DMS79 treated with DMSO at 0.1 percent for 48 hours (cell line): ENCODE data around the gene NIBAN1.
"Not testable (repeated sequence)": the region's sequence is repeated elsewhere in the genome, so short reads cannot be mapped to it uniquely, and the experiment has no call there.

Source experiments
- DNase-seq: peaks from one replicate; lab custom pipeline; 2025; lab: John Stamatoyannopoulos, UW

NIBAN1 gene, protein sequence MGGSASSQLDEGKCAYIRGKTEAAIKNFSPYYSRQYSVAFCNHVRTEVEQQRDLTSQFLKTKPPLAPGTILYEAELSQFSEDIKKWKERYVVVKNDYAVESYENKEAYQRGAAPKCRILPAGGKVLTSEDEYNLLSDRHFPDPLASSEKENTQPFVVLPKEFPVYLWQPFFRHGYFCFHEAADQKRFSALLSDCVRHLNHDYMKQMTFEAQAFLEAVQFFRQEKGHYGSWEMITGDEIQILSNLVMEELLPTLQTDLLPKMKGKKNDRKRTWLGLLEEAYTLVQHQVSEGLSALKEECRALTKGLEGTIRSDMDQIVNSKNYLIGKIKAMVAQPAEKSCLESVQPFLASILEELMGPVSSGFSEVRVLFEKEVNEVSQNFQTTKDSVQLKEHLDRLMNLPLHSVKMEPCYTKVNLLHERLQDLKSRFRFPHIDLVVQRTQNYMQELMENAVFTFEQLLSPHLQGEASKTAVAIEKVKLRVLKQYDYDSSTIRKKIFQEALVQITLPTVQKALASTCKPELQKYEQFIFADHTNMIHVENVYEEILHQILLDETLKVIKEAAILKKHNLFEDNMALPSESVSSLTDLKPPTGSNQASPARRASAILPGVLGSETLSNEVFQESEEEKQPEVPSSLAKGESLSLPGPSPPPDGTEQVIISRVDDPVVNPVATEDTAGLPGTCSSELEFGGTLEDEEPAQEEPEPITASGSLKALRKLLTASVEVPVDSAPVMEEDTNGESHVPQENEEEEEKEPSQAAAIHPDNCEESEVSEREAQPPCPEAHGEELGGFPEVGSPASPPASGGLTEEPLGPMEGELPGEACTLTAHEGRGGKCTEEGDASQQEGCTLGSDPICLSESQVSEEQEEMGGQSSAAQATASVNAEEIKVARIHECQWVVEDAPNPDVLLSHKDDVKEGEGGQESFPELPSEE

DNA sequence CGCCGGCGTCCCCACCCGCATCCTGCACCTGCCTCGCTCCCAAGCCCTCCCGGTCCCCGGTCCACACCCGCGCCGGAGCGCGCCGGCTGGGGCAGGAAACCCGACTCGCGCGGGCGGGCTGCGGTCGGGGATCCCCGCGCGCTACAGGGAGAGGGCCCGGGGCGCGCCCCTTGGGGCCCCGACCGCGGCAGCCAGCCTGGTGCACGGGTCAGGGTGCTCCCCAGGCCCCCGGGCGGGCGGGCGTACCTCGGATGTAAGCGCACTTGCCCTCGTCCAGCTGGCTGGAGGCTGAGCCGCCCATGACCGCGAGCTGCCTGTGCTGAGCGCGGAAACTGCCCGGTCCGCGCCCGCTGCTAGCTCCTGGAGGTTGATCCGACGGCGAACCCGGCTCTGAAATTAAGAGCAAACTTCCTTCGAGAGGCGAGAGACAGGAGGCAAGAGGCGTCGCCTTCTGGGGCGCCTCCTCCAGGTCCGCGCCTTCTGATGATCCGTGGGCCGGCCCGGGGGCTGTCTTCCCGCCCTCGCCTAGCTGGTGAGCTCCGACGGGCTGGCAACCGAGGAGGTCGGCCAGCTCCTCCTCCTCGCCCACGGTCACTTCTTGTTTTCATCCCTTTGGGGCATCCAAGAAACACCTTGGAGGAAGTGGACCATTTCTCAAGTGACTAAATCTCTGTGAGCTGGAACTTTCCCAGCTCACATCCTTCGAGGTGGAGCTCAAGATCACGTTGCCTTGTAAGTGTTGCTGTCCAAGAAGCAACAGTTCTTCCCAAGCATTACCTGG, at the start of gene NIBAN1:
Gene NIBAN1, minus strand, starts transcription at position 453 of the 781 bp plus-strand sequence. Its CDS starts 152 bp downstream, at position 301.
- DNase-seq, result peak; percentile 48

DNA sequence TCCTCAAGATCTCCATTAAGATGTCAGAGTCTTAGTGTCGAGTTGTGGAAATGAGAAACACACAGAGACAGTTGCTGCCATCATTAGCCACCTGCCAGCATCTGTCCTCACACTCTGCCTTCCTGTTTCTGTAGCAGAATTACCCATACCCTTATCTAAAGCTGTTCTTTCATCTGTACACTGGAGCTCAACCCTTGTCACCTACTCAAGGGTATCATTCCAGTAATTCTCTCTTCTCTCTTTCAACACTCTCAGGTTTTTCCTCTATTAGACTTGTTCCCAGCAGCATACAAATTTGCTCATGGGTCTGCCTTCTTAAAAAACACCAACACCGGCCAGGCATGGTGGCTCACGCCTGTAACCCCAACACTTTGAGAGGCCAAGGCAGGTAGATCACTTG, 43.7 kb upstream of the NIBAN1 start:
- DNase-seq, result no peak

DNA sequence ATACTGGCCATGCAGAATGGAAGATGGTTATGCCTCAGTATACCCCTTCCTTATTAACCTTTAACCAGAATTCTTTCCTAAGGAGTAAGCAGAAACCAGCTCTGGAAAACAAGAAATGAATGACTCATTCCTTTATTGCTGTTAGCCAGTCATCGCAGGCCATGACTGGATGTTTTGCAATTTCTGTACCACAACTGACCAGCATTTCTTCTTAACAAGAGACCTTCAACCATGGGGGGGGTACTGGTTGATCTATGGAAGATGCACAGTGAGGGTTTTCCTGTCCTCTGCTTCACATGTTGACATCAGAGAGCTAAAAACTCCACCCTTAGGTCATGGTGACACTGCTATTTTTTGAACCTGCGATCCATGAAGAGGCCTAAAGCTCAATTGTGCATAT, 43.0 kb upstream of the NIBAN1 start:
- no peak for DNase-seq

DNA sequence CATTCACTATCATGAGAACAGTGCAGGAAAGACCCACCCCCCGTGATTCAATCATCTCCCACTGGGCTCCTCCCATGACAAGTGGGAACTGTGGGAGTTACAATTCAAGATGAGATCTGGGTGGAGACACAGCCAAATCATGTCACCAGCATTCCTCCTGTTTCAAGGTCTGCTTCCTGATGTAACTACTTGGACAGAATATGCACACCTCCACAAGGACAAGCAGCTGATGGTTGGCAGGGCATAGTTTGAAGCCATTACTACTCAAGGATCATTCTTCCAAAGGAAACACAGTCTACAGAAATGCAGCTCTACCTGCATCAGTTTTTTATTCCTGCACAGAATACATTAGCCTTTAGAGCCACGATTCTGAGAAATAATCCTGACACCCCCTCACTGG, 42.6 kb upstream of the NIBAN1 start:
- DNase-seq, result no peak

DNA sequence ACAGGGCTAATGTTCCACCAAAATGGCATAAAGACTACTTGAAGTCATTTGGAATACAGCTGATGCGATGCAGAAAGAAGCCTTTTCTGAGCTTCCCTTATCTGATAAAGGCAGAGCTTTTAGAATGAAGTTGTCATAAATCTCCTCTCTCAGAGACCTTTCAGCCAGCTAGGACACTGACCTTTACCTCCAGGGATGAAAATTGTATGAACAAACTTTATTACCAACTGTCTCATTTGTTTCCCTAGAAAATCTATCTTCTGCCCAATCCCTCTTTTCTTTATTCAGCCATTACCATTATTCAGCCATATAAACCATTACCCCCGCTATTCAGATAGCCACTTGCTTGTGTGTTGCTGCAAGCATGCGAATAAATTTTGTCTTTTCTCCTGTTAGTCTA, 41.3 kb upstream of the NIBAN1 start:
- DNase-seq, result no peak

DNA sequence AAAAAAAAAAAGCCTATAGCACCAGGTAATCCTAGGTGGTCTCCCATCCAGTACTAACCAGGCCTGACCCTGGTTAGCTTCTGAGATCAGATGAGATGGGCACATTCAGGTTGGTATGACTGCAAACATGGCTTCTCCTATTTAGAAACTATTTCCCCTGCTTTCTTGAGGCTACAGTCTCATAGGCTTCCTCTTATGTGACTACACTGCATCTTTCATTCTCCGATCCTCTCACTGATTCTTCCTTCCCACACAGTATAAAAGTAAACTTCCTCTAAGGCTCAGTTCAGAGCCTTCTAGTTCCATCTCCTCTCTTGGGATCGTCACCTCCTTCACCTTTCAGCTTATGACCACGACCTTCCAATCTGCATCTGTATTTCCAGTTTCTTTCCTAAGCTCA, 40.6 kb upstream of the NIBAN1 start:
- DNase-seq, result no peak

DNA sequence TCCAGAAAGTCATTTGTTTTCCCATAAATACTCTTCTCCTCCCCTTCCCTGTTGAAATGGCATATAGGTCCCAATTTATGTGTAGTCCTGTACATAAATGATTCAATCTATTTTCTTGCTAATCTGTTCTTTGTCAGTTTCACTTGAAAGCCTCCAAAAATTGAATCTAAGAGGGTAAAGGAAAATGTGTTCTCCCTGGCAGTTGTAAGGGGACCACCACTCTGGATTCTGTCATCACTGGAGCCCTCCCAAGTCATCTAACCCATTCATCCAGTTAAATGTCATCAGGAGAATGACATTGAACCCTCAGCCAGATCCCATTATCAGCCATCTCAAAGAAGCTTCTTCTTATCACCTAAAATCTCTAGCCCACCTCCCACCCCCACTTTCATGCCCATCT, 36.1 kb upstream of the NIBAN1 start:
- DNase-seq, result no peak

DNA sequence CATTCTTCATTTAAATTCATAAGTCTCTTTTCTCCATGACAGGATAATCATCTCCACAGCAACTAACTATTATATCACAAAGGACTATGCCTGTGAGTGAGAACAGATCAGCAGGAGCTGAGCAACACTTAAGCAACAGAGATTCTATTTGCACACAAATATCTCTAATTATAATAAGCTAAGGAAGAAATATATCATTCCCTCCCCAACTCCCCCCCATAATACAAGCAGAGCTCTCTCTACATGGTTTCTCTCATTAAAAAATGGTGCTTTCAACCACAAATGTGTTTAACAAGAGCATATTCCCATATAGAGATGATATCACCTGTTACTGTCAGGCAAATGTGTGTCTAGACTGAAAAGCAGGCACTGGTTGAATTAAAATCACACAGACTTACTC, 34.5 kb upstream of the NIBAN1 start:
- DNase-seq, result peak; percentile 12

DNA sequence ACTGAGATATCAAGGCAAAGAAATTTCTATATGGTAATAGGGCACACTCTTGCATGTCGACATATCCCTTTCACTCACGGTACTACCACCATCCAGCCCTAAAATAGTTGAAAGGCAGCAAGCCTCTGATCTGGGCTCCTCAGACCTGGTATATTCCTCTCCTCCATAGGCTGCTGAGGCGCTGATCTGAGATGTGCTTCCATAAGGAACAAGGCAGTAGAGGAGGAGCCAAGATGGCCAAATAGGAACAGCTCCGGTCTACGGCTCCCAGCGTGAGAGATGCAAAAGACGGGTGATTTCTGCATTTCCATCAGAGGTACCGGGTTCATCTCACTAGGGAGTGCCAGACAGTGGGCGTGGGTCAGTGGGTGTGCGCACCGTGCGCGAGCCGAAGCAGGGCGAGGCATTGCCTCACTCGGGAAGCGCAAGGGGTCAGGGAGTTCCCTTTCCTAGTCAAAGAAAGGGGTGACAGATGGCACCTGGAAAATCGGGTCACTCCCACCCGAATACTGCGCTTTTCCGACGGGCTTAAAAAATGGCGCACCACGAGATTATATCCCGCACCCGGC, 27.1 kb upstream of the NIBAN1 start:
- DNase-seq, result not testable (repeated sequence)

DNA sequence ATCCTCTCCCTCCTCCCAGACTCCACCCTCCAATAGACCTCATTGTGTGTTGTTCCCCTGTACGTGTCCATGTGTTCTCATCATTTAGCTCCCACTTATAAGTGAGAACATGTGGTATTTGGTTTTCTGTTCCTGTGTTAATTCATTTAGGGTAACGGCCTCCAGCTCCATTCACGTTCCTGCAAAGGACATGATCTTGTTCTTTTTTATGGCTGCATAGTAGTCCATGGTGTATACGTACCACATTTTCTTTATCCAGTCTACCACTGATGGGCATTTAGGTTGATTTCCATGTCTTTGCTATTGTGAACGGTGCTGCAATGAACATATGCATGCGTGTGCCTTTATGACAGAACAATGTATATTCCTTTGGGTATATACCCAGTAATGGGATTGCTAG, 25.7 kb upstream of the NIBAN1 start:
- not testable (repeated sequence) for DNase-seq

DNA sequence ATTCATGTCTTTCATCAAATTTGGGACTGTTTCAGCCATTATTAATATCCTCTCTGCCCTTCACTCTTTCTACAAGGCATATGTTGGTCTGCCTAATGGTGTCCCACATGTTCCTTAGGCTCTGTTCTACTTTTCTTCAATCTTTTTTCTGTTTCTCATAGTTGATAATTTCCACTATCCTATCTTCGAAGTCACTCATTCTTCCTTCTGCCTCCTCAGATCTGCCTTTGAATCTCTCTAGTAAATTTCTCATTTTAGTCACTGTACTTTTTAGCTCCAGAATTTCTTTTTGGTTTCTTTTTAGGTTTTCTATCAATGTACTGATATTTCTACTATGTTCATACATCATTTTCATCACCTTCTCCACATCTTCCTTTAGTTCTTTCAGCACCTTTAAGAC, 20.0 kb upstream of the NIBAN1 start:
- DNase-seq, result no peak

DNA sequence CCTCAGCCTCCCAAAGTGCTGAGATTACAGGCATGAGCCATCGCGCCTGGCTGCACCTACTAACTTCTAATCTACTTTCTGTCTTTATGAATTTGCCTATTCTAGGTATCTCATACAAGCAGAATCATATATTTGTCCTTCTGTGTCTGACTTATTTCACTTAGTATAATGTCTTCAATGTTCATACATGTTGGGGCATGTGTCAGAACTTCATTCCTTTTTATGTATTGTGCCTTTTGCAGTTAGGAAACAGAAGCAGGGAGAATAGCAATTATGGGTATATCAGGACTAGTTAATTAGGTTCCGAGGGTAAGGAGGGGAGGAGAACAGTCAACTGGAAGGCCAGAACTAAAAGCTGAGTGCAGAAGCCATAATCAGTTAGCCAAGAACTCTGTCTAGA, 18.0 kb upstream of the NIBAN1 start:
- no peak for DNase-seq

DNA sequence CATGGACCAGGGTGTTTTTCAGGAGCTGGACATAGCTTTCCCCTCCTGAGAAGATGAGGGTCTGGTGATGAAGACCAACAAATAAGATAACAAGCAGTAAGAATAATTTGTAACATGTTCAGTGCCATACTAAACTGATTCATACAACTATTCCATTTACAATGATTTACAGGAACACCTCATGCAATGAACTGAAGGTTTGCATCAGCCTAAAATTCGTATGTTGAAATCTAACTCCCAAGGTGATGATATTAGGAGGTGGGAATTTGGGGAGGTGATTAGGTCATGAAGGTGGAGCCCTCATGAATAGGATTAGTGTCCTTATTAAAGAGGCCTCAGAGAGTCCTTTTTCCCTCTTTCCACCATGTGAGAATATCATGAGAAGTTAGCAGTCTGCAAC, 15.9 kb upstream of the NIBAN1 start:
- no peak for DNase-seq

DNA sequence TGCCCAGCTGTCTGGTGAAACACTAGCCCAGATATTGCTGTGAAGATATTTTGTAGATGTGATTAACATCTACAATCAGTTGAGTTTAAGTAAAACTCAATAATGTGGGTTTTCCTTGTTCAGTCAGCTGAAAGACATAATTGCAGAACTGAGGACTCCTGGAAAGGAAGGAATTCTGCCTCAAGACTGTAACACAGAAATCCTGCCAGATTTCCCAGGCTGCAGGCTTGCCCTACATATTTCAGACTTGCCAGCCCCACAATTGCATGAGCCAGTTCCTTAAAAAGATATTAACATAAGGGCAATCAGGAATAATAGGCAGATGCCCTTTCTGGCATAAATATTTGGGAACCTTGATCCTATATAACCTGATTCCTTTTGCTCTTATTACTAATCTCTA, 14.2 kb upstream of the NIBAN1 start:
- no peak for DNase-seq

DNA sequence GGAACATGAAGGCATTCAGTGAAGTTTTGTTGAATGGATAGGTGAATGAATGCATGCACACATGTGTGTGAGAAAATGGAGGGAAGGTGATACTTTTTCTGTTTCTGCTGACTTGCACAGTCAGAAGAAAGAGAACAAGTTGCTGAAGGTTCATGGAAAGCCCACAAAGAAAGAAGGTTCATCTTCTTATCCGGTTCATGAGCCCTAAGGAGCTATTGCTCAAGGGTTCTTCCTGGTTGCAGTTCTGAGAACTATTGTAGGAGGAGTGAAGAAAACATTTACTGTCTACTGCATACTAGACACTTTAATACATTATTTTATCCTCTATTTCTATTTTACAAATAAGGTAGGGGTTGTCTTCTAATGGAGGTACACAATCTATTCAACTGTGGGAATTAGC, 13.4 kb upstream of the NIBAN1 start:
- no peak for DNase-seq

DNA sequence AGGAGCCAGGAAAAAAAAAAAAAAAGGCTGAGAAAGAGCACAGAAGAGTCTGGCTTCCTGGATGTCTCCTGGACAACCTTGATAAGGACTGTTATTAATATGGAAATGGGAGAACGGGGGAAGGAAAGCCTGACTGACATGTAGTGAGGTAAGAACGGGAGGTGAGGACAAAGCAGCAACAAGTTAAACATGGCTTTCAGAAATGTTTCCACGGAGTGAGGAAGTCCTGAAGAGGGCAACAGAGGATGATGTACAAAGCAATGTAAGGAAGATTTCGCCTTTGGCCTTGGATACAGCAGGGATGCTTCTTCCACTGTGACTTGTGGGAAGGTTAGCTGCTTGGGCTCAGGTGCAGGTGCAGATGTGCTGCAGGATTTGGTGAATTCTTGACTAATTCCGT, 11.9 kb upstream of the NIBAN1 start:
- no peak for DNase-seq

DNA sequence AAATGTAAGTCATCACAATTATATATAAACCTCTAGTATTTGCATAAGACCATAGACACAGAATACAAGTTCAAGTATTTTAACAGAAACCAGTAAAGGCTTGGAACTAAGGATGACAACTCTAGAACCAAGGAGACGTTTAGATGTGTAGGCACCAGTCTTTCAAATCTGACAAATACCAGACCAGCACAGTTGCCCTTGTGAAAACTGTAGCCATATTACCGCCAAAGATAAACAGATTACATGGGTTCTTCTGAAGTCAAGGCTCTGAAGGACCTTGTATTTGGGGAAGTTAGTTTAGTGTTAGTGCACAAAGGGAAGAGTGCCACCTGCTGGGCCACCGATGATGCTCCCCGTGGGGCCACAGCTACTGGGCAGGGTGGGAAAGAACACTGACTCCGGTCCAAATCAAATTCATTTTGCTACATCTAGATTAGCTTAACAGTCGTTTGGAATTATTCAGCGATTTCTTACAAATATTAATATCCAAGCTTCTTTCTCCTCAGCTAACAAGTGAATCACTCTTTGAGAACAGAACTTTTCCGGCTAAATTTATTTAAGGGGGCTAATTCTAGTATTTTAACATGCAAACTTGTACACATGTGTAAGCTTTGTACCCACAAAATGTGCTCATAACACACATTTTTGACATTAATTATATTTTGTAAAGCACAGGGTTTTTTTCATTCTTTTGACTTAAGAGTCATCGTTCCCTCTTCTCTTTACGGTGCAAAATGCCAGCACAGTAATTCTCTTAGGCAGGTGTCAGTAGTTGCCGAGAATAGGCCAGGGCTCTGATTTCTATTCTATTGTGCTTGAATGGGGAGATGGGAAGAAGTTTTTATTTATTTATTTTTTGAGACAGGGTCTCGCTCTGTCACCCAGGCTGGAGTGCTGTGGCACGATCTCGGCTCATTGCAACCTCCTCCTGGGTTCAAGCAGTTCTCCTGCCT, 8.0 kb upstream of the NIBAN1 start:
- DNase-seq, result peak; percentile 54

DNA sequence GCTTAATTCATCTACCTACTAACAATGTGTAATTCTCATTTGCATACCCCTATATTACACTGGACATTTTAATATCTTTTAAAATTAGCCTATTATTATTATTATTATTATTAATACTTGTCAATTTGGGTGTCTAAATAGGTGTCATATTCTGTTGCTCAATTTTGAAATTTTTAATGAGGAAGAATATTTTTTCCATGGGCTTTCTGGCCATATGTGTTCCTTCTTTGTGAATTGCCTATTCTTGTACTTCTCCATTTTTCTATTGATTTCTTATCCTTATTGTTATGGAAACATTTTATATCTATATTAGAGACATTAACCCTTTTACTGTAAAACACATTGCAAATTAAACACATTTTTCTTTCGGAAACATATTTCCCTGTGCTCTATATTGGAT, 6.4 kb upstream of the NIBAN1 start:
- DNase-seq, result no peak

DNA sequence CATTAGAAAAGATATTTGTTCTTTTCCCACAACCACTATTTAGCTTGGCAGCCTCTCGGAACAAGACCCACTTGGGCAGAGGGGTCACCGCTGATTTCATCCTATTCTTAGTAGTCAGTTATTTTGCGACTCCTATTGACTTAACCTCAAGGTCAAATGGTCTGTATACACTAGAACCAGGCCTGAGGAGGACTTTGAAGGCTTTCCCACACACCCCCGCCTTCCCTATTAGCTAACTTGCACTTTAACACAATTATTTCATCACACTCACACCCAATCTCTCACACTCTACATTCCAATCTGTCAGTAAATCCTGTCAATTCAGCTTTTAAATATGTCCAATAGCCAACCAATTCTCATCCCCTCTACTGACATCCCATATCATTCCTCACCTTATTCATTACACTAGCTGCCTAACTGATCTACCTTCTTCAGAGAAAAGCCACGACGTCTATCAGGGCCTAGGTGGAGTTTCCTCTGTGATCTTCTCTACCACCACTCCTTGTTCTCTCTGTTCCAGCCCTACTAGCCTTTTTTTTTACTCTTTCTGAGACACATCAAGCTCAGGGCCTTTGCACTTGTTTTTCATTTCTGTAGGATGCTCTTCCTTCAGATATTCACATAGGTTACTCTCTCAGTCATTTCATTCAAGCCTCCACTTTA, 1.0 kb upstream of the NIBAN1 start:
- DNase-seq, result no peak

DNA sequence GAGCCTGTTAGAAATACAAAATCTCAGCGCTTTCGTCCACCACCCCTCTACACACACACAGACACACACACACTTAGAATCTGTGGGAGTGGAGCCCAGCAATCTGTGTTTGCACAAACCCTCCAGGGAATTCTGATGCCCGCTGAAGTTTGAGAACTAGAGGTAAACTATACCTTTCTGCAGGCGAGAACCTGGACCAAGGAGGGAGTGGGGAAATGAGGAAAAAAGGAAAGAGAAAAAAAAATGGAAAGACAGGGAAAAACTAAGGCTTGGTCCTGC, 468 bp upstream of the NIBAN1 start:
- DNase-seq, result no peak
